Measurements from ENCODE around the gene NRDC.

DNA sequence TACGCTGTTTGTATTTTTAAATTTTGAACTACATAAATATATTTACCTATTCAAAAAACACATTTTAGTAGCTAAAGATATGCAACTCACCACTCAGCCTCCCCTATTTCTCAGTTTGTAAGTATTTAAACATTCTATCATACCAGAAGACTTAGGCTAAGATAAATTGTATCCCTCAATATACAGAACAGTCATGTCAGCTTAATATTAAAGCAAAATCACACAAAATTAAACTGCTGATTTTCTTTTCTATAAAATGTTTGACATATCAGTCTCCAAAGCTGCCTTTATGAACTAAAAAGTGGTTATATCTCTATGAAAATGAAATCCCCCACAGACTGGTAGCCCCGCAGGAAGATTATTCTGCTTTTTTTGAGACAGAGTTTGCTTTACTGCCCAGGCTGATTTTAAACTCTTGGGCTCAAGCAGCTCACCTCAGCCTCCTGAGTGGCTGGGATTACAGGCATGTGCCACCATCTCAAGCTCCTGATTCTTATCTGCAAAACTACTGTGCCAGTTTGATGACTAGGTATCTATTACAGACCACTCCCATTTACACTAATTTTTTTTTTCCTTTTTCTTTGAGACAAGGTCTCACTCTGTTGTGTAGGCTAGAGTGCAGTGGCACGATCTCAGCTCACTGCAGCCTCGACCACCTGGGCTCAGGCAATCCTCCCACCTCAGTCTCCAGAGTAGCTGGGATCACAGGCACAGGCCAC is 37.6 kb downstream of the NRDC start:
- TF ChIP-seq, protein P1, sequence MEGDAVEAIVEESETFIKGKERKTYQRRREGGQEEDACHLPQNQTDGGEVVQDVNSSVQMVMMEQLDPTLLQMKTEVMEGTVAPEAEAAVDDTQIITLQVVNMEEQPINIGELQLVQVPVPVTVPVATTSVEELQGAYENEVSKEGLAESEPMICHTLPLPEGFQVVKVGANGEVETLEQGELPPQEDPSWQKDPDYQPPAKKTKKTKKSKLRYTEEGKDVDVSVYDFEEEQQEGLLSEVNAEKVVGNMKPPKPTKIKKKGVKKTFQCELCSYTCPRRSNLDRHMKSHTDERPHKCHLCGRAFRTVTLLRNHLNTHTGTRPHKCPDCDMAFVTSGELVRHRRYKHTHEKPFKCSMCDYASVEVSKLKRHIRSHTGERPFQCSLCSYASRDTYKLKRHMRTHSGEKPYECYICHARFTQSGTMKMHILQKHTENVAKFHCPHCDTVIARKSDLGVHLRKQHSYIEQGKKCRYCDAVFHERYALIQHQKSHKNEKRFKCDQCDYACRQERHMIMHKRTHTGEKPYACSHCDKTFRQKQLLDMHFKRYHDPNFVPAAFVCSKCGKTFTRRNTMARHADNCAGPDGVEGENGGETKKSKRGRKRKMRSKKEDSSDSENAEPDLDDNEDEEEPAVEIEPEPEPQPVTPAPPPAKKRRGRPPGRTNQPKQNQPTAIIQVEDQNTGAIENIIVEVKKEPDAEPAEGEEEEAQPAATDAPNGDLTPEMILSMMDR (IDR thresholded peaks at IDR 0.05) = no peak
- TF ChIP-seq POLR2A (IDR thresholded peaks at IDR 0.05) = no peak
- TF ChIP-seq EP300 (IDR thresholded peaks at IDR 0.05) = no peak
